CD4-positive, alpha-beta T cell (primary cell): ENCODE measurements around the gene CHMP4A. TPM values are rescaled to one million over a fixed set of nuclear protein-coding genes. Genes with fewer than 3 reads are reported as not detected.

Experiments
- ATAC-seq: fragments of 200-7000 bp; cut with Tn5 transposase; one replicate; pipeline ENCODE4 v1.10.0; 2022; ENCODE audit warnings: mild to moderate bottlenecking; ENCODE audit not compliant: poor library complexity
- CTCF ChIA-PET: fragments of 350-600 bp; sonication (Branson Sonifier 250); formaldehyde crosslinking; loops from one replicate; lab custom pipeline; 2021; ENCODE audit warnings: antibody characterized with exemption, inconsistent platforms; lab: Charles Lee
- POLR2A ChIA-PET: fragments of 350-600 bp; sonication (Branson Sonifier 250); formaldehyde crosslinking; loops from one replicate; lab custom pipeline; 2021; ENCODE audit warnings: antibody characterized with exemption, inconsistent platforms; lab: Charles Lee
- DNase-seq, 14 experiments: peaks; one replicate each; pipeline ENCODE4 v3.0.0-alpha.2; 2013 to 2020; ENCODE audit warnings: mixed read lengths in 2 of 14
- H3K27ac ChIP-seq, 2 donors: one replicate each; pipeline versions ENCODE4 v1.5.1 to v1.7.0; 2013; ENCODE audit warnings: low read length in 2 of 2, low read depth in 1 of 2, mild to moderate bottlenecking in 1 of 2
- H3K27me3 ChIP-seq, 2 experiments: 1 replicate in 1 of 2; 2 replicates in 1 of 2; pipeline versions ENCODE4 v1.6.1 to v1.7.0; 2013; ENCODE audit warnings: low read length in 2 of 2, control low read depth in 1 of 2, mild to moderate bottlenecking in 1 of 2, moderate library complexity in 1 of 2; ENCODE audit not compliant: insufficient read depth in 2 of 2, control insufficient read depth in 1 of 2
- H3K36me3 ChIP-seq: one replicate; pipeline ENCODE4 v1.6.1; 2013; ENCODE audit warnings: low read length, control low read depth; ENCODE audit not compliant: insufficient read depth
- H3K4me1 ChIP-seq: one replicate; pipeline ENCODE4 v1.6.1; 2013; ENCODE audit warnings: low read length, control low read depth; ENCODE audit not compliant: insufficient read depth
- H3K4me3 ChIP-seq: one replicate; pipeline ENCODE4 v1.5.1; 2013; ENCODE audit warnings: mild to moderate bottlenecking, low read length, moderate library complexity
- H3K9me3 ChIP-seq, 2 experiments: 1 replicate in 1 of 2; 2 replicates in 1 of 2; pipeline versions ENCODE4 v1.6.1 to v1.7.0; 2013; ENCODE audit warnings: low read length in 2 of 2, mild to moderate bottlenecking in 2 of 2, control low read depth in 1 of 2, moderate library complexity in 1 of 2; ENCODE audit not compliant: control insufficient read depth in 1 of 2, insufficient read depth in 1 of 2
- H3K27ac Mint-ChIP-seq: one replicate; pipeline ENCODE4 v1.8.0; 2020; ENCODE audit warnings: mixed read lengths
- H3K27me3 Mint-ChIP-seq: one replicate; pipeline ENCODE4 v1.8.0; 2021; ENCODE audit warnings: mixed read lengths
- H3K36me3 Mint-ChIP-seq: one replicate; pipeline ENCODE4 v1.8.0; 2021; ENCODE audit warnings: low read depth, mixed read lengths
- H3K4me1 Mint-ChIP-seq: one replicate; pipeline ENCODE4 v1.8.0; 2021; ENCODE audit warnings: low read depth, mixed read lengths
- H3K4me3 Mint-ChIP-seq: one replicate; pipeline ENCODE4 v1.8.0; 2020; ENCODE audit warnings: mild to moderate bottlenecking, mixed read lengths
- H3K9me3 Mint-ChIP-seq: one replicate; pipeline ENCODE4 v1.8.0; 2020; ENCODE audit warnings: mixed read lengths
- intact Hi-C, 2 experiments: fragments of 100-400 bp; cut with DNase I in 1 of 2; cut with micrococcal nuclease in 1 of 2; formaldehyde crosslinking; loops; one replicate each; pipeline versions ENCODE4 v1.15.1 to v1.9.0; 2023 to 2025; cut with DNase I, micrococcal nuclease
- total RNA-seq, 174 experiments: library from RNA in 2 of 174; stranded (reverse) in 2 of 174; gene quantifications; one replicate each; pipeline ENCODE4 v1.2.3 and lab custom pipeline; 2021 to 2026
- TF ChIP-seq, protein P1 (sequence below): fragments of 200-600 bp; IDR thresholded peaks from one replicate; pipeline ENCODE4 v1.8.0; 2022; ENCODE audit warnings: antibody characterized with exemption, mild to moderate bottlenecking

The CHMP4A gene
- total RNA-seq, 2 experiments from 2014 or later = 73.4 to 80.1 TPM

DNA sequence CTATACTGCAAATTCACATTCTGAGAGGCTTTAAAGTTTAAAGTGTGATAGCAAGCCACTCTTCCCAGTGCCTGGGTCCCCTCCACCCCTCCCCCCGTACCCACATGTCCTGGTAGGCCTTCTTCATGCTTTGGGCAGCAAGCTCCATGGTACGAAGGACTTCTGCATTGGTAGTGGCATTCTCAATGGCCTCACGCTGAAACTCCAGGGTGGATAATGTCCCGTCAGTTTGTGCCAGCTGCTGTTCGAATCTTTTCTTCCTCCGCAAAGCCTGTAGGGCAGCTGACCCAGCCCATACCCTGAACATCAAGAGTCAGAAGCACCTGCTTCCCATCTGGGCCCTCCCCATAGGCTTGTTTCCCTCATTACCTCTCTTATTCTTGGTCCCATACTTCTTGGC lies 2.0 kb downstream of the CHMP4A start:
- TF ChIP-seq, protein P1, sequence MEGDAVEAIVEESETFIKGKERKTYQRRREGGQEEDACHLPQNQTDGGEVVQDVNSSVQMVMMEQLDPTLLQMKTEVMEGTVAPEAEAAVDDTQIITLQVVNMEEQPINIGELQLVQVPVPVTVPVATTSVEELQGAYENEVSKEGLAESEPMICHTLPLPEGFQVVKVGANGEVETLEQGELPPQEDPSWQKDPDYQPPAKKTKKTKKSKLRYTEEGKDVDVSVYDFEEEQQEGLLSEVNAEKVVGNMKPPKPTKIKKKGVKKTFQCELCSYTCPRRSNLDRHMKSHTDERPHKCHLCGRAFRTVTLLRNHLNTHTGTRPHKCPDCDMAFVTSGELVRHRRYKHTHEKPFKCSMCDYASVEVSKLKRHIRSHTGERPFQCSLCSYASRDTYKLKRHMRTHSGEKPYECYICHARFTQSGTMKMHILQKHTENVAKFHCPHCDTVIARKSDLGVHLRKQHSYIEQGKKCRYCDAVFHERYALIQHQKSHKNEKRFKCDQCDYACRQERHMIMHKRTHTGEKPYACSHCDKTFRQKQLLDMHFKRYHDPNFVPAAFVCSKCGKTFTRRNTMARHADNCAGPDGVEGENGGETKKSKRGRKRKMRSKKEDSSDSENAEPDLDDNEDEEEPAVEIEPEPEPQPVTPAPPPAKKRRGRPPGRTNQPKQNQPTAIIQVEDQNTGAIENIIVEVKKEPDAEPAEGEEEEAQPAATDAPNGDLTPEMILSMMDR = no peak
- Histone ChIP-seq H3K27me3 (no peaks in the 10 kb centered on the region), H3K27ac (no peak overlapping the region), H3K4me3 (no peak overlapping the region), H3K9me3 (no peaks in the 10 kb centered on the region), H3K36me3 (peaks cover 52% of the 10 kb centered on the region), H3K4me1 (peaks cover 60% of the 10 kb centered on the region)
- ATAC-seq (no peak), DNase-seq (no peak)
- H3K36me3 Mint-ChIP-seq = peaks cover 68% of the 10 kb centered on the region
- CTCF ChIA-PET = interaction anchor here (1.1 to 1.7 kb wide), 2 partner anchors 16 to 50 kb away, joined by 3 to 10 read pairs; partner anchors contain the start of genes IRF9 and TM9SF1
- no peaks in the 10 kb centered on the region for H3K27me3 Mint-ChIP-seq
- POLR2A ChIA-PET = interaction anchor here (1.0 to 4.1 kb wide), 4 partner anchors 15 to 70 kb away, joined by 3 to 32 read pairs (median 16); partner anchors contain the start of genes EMC9, IRF9 and TM9SF1
- H3K4me1 Mint-ChIP-seq = peaks cover 53% of the 10 kb centered on the region
- H3K27ac Mint-ChIP-seq = peak overlapping the region; percentile 96
- intact Hi-C loops = no loop called here
- peak overlapping the region; percentile 12 for H3K4me3 Mint-ChIP-seq
- H3K9me3 Mint-ChIP-seq = no peaks in the 10 kb centered on the region

DNA sequence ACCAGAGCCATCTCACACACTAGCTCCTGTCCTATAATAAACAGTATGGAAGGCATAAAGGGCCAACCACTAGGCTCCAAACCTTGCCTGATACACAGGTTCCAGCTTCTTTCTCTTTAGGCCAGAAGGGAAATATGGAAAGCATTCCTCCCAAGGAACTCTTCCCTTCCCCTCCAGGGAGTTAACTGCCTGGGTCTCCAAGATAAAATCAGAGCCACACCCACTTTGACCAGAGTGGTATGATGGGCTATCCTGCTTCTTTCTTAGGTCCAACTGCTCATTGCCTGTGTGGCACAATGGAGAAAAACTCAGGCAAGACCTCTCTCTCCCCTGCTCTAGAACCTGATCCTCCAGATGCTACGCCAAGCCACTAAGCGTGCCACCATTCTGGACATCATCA lies 5.7 kb downstream of the CHMP4A start:
- TF ChIP-seq, protein P1 = no peak
- DNase-seq (no peak), ATAC-seq (no peak)
- CTCF ChIA-PET = no interaction called here
- intact Hi-C loops = no loop called here
- Histone ChIP-seq H3K9me3 (no peaks in the 10 kb centered on the region), H3K4me3 (no peak overlapping the region), H3K4me1 (peaks cover 31% of the 10 kb centered on the region), H3K27ac (no peak overlapping the region), H3K27me3 (no peaks in the 10 kb centered on the region), H3K36me3 (peaks cover 68% of the 10 kb centered on the region)
- peaks cover 79% of the 10 kb centered on the region for H3K36me3 Mint-ChIP-seq
- no peak overlapping the region for H3K4me3 Mint-ChIP-seq
- peaks cover 37% of the 10 kb centered on the region for H3K4me1 Mint-ChIP-seq
- H3K27me3 Mint-ChIP-seq = no peaks in the 10 kb centered on the region
- peak overlapping the region; percentile 54 for H3K27ac Mint-ChIP-seq
- POLR2A ChIA-PET = interaction anchor here (1.0 to 1.1 kb wide), 2 partner anchors 12 to 19 kb away, joined by 3 read pairs; partner anchors contain the start of gene TM9SF1
- no peaks in the 10 kb centered on the region for H3K9me3 Mint-ChIP-seq

DNA sequence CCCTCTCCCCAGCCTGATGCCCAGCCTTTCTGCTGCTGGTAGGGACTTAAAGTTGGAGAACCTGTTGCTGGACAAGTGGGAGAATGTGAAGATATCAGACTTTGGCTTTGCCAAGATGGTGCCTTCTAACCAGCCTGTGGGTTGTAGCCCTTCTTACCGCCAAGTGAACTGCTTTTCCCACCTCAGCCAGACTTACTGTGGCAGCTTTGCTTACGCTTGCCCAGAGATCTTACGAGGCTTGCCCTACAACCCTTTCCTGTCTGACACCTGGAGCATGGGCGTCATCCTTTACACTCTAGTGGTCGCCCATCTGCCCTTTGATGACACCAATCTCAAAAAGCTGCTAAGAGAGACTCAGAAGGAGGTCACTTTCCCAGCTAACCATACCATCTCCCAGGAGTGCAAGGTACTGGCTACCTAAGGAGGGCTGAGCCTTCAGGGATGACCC lies 6.2 kb downstream of the CHMP4A start:
- Histone ChIP-seq H3K9me3 (no peaks in the 10 kb centered on the region), H3K27me3 (no peaks in the 10 kb centered on the region), H3K4me3 (no peak overlapping the region), H3K4me1 (peaks cover 27% of the 10 kb centered on the region), H3K36me3 (peaks cover 68% of the 10 kb centered on the region), H3K27ac (no peak overlapping the region)
- Mint-ChIP-seq H3K27me3 (no peaks in the 10 kb centered on the region), H3K36me3 (peaks cover 84% of the 10 kb centered on the region), H3K4me1 (peaks cover 34% of the 10 kb centered on the region), H3K4me3 (no peak overlapping the region), H3K9me3 (no peaks in the 10 kb centered on the region), H3K27ac (peak overlapping the region; percentile 54)
- CTCF ChIA-PET = no interaction called here
- DNase-seq (peak in 1 of 14 experiments; percentile 6), ATAC-seq (no peak)
- POLR2A ChIA-PET = interaction anchor here (0.7 to 1.2 kb wide), 3 partner anchors 9 to 46 kb away, joined by 3 to 4 read pairs (median 3); partner anchors contain the start of genes IRF9, MDP1 and TM9SF1
- intact Hi-C loops = no loop called here
- TF ChIP-seq, protein P1 = no peak
